ENCODE data around the gene MAP3K1.
"Not testable (repeated sequence)": the region's sequence is repeated elsewhere in the genome, so short reads cannot be mapped to it uniquely, and the experiment has no call there.

Gene MAP3K1

DNA sequence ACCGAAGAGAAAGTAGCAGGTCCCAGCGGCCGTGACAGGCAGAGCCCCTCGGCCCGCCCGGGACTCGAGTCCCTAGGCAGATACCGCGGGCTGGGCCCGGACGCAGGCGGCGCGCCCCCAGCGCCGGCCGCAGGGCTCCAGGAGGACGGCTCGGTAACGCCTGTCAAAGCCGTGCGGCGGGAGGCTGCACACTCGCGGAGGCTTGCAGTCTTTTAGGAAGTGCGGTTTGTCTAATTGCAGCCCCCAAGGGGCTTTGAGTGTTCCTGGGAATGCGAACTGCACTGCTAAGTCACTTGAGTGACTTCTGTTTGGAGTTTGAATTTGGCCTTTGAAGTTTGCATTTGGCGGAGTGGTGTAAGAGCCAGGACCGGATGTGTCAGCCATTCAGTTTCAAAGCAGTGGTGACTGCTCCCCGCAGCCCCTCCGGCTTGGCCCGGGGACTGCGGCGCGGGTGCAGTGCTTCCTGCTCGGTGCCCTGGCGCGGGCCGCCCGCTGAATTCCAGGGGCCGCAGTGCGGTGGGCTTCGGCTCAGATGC, 1.3 kb downstream of the MAP3K1 start:
- DNase-seq (ENCODE audit: low spot score) = peak; percentile 65

DNA sequence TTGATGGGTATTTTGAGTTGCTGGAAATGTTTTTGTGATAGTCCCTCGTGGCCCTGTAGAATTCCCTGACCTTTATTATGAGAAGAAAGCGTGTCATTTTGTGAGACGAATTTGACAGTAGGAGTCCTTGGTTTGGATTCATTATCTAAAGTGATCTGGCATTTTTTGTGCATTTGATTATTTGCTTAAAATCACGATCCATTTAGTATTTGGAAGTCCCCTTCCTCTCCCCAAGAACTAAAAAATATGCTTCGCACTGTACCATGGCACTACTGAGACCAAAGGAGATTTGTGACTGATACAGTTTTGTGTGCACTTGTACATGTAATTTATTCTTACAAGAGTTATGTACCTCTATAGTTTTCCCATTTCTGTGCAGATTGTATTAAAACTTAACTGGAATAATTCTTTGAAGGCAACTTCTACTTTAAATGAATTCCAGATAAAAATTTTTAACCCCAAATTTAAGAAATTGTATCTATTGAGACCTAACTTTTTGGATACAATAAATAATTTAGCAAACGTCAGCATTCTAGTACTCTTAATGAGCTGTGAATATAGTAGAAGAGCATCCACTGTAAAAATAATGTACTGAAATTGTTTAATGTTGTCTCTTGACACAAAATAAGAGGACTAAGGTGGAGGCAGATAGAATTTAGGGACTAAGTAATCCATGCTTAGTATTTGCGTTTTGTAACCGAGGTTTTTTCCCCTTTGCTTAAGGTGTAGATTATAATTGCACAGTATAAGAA, 2.1 kb downstream of the MAP3K1 start:
- DNase-seq (ENCODE audit: low spot score) = no peak

DNA sequence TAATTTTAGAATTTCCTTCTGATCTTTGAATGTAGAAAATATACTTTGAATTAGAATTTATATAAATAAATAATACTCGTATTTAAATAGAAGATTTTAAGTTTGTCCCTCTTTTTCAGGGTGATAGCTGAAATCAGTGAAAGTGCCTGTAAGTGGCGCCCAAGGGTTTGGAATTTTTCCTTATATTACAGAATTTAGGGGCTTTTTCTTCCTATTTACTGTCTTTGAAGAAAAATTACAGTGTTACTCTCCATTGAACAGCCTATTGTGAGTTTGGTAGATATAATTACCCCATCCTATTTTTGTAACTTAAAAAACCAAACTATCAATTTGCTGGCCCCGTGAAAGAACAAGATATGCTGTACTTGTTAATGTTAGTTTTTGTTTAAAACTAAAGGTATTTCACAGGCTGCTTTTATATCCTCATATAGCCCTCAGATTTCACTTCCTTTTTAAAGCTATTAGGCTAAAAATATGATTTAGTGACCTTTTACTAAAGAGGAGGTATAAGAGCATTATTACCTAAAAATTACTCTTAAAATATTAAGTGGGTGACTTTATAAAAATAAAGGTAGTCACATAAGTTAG, 3.2 kb downstream of the MAP3K1 start:
- DNase-seq (ENCODE audit: low spot score) = no peak

DNA sequence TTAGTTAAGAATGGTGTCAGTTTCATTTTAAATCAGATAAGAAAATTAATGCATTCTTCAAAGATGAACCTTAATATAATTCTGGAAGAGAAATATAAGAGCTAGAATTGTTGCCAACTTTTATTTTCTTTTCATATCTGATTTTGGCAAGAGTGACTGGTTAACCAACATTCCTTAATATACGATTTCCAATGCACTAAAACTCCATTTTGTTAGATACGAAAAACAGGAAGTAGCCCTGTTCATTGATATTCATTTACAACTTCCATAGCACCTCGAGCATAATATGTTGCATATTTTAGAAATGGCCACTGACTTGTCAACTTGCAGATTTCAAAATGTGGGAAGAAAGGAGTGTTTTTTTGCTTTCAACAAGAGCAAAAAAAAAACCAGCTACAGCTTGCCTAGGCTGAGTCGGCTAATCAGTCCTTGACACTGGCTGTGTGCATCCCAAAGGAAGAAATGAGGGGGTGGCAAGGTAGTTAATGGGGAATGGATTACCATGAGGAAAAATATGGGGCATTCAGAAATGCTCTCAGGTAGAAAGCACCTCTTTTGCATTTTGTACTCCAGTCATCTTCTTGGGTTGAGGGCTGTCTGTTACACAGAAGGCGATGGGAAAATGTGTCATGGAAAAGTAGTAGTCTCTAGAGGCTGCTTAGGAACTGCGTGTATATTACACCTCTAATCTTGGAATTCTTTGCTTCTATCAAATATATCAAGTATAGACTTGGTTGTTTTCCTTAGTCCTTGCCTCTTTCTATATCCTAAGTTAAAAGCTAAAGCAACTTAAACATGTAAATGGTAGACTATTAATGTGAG, 3.9 kb downstream of the MAP3K1 start:
- DNase-seq (ENCODE audit: low spot score) = no peak

DNA sequence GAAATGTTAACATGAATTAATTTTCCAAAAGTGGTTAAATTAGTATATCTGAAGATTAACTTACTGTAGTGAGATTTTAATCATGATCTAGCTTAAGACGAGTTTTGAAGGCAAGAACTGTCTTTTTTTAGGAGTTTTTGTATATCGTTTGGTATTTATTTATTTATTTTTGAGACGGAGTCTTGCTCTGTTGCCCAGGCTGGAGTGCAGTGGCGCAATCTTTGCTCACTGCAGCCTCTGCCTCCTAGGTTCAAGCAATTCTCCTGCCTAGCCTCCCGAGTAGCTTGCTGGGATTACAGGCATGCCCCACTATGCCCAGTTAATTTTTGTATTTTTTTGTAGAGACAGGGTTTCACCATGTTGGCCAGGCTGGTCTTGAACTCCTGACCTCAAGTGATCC, 6.5 kb downstream of the MAP3K1 start:
- not testable (repeated sequence) for DNase-seq (ENCODE audit: low spot score)

DNA sequence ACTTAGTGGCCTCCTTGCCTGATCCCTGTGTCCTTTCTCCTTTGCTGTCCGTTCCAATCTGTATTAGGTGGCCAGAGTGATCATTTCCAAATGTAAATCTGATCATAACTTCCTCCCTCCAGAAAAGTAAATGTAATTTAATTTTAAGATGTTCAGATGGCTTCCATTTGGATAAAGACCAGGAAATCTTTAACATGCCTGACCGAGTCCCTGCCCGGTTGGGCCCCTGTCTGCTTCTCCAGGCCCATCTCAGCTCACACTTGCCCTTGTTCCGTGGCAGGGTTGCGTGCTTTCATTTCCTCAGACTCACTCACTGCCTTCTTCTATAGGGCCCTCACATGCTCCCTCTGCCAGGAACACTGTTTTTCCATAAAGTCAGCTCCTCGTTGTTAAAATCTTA, 7.6 kb downstream of the MAP3K1 start:
- no peak for DNase-seq (ENCODE audit: low spot score)

DNA sequence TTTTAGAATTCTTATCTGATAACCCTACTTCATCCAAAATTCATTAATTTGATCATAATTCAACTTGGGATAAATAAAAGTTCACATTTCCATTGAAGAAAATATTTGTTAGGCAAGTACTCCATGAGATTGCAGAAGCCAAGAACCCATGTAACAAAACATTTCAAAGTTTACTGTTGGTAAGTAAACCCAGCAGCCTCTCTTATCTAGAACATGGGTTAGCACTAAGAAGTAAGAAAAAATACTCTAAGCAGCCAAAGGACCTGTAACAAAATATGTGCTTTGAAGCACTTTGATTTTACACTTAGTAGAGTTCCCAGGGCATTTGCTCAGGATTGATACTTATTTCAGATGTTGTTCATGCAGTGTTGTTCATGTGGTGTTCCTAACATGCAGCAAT, 8.7 kb downstream of the MAP3K1 start:
- no peak for DNase-seq (ENCODE audit: low spot score)

DNA sequence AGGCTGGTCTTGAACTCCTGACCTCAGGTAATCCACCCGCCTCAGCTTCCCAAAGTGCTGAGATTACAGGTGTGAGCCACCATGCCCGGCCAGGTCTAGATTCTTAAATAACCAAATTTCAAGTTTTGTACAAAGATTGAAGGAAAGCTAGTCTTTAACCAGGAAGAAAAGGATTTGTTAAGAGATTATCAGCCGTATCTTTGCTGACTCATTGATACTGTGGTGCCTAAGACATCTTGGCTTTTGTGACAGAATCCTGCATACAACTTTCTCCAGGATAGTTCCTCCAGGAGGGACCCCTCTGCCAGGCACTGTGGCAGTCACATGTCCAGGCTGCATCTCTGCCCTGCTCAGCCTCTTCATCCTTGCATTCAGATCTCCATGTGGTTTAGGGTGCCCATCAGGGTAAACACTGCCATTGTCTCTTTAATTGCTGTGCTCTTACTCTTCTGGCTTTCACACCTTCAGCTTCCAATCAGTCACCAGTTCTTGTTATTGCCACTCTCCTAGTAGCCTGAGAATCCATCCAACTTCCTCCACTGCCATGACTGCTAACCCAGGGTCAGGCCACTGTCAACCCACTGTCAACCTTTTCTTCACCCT, 10.0 kb downstream of the MAP3K1 start:
- DNase-seq (ENCODE audit: low spot score) = no peak

DNA sequence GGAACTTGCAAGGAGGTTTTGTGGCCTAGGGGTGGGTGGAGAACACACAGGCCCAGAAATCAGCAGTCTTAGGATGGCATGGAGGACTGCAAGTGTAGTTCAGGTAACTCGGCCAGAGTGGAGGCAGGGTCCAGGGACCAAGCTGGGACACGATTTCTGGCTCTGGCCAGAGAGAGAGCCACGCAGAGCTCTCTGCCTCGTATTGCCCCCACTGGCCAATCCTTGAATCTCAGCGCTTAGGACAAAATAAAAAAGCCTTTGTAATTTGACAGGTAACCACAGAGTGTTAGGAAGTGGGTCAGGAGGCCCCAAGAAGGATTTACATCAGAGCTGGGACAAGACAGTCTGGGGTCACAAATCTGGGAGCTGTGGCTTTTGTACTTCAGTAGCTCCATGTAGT, 11.7 kb downstream of the MAP3K1 start:
- no peak for DNase-seq (ENCODE audit: low spot score)

DNA sequence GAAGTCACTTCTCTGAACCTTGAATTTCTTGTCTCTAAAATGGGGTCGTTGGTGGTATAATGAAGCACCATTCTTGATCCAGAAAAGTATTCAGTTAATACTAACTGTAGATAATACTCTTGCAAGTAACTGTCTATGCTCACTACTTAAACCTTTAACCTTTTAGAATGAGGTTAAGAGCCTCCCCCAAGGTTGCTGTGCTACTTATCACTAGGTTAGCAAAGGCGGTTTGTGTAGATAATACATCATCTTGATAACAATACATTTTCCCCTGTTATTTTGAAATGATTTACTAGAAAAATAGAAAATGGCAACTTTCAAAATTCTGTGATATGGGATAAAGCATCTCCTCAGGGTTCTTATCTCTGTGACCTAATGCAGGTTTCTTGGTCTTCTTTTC, 12.6 kb downstream of the MAP3K1 start:
- no peak for DNase-seq (ENCODE audit: low spot score)

DNA sequence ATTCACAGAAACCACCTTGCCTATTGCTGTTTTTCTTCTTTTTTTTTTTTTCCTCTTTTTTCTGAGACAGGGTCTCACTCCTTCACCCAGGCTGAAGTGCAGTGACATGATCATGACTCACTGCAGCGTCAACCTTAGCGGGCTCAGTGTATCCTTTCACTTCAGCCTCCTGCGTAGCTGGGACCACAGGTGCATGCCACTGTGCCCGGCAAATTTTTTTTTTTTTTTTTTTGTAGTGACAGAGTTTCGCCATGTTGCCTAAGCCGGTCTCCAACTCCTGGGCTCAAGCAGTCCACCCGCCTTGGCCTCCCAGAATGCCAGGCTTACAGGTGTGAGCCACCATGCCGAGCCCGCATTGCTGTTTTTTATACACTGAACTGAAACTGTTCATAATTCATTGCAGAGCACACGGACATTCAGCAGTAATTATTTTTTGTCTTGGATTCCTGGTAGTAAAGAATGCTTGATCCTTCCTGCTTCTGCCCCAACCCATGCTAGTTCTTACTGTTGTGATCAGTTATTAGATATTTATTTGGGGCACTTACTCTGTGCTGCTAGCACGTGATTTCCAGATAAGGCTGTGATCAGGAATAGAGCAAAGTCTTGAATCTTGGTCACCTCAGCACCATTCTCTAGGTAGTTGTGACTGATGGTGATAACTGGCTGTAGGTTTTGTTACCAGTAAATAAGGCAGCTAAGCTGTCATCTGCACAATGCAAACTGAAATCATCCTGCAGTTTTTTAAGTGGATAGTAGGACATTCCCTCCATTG, 14.0 kb downstream of the MAP3K1 start:
- DNase-seq (ENCODE audit: low spot score) = no peak

DNA sequence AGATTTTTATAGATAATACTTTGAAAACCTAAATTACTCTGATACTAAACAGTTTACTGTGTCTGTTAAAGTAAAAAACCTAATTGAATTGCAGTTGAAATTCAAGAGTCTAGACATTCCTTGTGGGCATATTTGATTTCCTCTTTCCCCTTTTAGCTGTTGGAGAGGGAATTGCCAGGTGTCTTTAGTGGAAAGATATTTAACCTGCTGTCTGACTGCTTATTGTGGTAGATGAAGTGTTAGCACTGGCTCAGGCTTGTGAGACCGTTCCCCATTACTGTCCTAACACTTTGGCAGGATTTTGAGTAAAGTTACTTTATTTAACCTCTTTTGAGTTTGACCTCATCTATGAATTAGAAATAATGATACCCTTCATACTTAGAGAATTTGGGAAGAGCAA, 16.4 kb downstream of the MAP3K1 start:
- no peak for DNase-seq (ENCODE audit: low spot score)

DNA sequence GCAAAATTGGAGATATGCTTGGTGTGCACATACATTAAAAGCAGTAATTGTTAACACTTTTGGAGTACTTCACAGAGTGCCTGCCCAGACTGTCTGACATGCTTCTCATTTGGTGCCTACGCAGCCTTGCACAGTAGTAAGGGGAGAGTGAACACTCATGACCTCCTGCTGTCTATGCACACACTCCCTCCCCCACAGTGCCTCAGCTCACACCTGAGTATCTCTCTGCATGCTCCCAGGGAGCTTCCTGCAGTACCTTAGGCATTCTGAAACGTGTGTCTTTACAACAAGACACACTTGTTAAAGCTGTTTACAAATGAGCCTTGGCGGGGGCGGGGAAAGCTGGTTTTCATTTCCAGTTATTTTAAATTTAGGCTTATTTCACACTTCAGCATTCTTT, 18.0 kb downstream of the MAP3K1 start:
- no peak for DNase-seq (ENCODE audit: low spot score)

DNA sequence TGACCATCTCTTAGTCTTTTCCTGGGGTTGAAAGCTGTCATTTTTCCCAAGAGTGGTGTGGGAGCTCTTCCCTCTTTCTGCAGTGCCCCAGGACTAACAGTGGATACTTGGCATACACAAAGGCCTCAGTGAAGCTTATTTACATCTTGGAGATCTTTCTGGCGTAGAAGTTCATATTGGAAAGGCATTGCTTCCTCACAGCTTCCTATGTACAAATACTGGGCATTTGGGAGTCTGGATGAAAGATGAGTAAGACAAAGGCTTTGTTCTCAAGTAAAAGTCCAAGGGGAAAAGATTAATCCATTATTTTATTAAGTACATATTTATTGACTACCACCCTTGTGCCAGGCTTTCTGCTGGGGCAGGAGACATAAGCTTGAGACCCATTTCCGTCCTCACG, 22.0 kb downstream of the MAP3K1 start:
- no peak for DNase-seq (ENCODE audit: low spot score)

DNA sequence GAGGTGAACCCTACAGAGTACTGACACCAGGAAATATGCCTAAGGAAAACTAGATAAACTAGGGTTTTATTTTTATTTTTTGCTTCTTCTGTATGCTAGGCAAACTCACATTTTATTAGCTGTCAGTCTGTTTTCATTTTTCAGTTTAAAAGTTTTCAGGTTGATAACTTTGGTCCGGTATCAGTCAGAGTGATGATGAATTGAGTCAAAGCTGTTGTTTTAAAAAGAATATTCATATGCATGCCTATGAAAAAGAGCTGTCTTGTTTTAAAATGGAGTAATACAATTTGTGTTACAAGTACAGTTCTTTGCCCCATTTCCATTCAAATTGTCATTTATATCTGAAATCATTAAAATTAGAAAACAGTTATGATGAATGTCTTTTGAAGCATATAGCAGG, 22.6 kb downstream of the MAP3K1 start:
- no peak for DNase-seq (ENCODE audit: low spot score)

DNA sequence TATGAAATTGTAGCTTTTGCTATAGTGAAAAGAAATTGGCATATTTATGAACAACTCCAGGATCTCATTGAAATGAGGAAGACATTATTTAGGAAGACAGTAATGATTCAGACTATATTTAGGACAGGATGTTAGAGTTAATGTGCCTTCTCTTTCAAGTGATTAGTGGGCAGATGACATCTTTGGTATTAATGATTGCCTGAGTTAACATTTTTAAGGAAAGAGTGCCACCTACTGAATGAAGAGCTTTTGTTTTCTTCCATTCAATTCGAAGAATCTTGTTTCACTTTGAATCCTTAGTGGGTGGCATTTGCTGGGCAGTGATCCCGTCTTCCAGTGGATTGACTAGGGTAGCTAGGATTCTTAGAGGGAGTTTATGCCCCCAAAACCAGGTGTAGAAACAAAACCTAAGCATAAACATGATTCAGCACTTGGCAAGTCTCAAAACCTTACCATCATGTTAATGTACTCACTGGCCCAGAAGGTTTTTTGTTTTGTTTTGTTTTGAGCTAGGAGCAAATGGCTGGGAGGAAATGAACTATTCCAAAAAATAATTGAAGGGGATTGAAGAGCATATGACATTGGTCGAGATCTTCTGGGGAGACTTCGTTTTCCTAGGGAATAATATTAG, 23.2 kb downstream of the MAP3K1 start:
- DNase-seq (ENCODE audit: low spot score) = peak; percentile 72

DNA sequence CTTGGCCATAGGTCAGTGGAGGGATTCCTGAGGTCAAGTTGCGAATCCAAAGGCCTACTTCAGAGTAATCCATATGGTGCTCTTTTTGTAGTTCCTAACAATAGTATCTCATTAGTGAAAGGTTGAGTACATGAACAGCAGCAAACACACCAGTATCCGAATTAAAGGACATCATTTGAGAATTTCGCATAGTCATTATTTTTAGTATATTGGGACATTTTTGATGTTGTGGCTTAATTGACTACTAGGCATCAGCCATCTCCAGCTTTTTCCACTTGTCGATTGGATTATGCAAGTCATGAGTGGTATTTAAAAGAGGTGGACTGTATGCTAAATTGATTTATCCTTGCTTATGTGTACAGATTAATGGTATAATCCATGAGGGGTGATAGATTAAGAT, 23.7 kb downstream of the MAP3K1 start:
- DNase-seq (ENCODE audit: low spot score) = no peak

DNA sequence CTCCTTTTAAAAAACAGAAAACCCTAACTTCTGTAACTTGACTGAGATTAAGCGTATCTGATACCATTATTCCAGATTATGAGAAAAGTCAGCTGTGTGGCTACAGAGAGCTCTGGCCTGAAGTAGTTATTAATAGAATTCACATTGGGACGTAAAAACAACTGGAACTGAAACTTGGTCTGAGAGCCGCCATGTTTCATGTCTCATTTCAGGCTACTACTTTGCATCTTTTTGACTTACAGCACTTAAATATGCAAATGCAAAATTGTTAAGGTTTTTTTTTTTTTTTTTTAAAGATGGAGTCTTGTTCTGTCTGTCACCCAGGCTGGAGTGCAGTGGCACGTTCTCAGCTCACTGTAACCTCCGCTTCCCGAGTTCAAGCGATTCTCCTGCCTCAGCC, 25.2 kb downstream of the MAP3K1 start:
- DNase-seq (ENCODE audit: low spot score) = no peak

DNA sequence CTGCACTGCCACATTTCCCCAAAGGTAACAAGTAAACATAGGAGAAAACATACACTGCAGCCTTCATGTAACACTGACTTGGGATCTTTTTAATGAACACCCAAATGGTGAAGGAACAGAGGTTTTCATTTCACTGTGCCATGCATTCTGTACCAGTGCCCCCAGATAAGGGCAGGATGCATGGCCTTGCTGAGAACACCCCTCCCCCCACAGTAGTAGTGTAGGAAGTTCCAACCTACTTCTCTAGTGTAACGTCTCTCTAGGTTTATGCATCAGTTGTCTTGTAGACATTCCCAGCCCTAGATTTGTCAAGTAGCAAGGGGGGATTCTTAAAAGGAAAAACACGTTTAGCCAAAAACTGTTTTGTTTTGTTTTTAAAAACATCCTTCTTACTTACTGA, 29.9 kb downstream of the MAP3K1 start:
- no peak for DNase-seq (ENCODE audit: low spot score)

DNA sequence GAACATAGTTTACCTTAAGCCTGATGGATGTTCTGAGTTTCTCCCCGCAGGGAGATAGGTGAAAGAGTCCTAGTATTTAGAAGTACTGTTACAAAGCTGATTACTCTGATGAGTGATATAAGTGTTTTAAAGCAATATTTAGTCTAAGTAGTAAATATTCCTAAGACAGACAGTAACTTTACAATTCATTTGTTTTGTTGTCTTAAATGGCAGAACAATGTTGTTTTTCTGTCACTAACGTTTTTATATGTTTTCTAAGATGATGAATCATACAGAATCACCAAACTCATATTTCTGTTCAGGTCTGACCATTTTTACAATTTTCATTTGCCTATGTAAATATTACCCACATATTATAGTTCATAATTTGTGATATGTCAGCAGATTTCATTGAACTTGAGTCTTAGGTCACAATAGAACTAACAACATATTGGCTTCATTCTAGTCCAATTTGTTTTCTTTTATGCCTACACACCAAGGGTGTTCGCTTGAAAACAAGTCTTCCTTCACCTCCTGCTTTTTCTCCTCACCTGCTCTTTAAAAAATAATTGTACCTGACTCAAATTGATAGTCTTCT, 30.6 kb downstream of the MAP3K1 start:
- no peak for DNase-seq (ENCODE audit: low spot score)

DNA sequence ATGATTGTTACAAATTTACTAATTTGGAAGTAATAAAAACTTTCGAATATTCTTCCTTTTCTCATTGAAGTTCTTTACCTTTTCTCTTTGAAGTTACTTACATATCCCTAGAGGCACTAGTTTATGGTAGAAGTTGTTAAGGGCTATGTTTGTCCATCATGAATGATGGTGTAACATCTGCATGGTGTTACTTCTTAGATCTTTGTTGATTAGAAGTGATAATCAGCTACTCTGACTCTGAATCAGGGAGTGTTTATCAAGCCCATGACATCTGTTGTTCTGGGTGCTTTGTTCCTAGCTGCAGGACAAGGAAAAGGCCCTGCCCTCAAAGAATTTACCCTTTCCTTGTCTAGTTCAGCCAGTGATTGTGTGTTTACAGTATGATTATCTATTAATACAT, 32.9 kb downstream of the MAP3K1 start:
- no peak for DNase-seq (ENCODE audit: low spot score)
